NCI-H2196 (cell line): Measurements from ENCODE around the gene DAB1.

Experiments
- DNase-seq: peaks from one replicate; lab custom pipeline; 2025; ENCODE audit not compliant: unreplicated experiment; lab: John Stamatoyannopoulos, UW

Gene DAB1

DNA sequence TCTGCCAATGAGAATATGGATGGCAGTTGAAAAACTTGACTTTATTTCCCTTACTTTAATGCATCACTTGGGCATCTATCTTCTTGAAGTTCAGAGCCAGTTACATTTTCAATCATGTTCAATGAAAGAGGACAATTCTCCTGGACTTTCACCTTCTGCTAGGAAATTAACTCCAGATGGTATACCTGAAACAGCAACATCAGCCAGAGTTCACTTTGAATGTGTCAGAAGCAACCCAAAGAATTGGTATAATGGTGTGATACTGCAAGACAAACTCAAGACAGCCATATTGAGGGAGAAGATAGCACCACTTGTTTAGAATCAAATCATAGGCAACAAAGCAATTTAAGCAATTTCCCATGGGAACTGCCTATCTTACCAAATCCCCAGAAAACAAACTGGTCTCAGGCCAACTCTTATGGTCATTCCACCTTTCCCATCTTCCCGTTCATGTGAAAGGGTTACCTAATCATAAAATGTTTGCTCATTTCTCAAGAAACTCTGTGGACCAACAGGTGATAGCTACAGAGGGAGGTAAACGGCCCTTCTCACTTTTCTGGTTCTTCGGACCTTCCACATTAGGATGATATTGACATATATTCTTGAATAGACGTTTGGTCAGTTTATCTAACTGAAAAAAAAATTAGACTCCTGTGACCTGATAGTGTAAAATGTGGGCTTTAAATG lies 428.3 kb downstream of the DAB1 start:
- no peak for DNase-seq

DNA sequence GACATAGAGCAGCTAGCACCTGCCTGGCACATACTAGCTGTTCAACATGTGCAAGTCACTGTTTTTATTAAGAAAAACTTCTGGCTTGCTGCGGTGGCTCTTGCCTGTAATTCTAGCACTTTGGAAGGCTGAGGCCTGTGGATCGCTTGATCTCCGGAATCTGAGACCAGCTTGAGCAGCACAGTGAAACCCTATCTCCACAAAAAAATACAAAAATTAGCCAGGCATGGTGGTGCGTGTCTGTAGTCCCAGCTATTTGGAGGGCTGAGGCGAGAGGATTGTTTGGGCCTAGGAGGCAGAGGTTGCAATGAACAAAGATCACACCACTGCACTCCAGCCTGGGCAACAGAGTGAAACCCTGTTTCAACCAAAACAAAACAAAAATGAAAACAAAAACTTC lies 430.4 kb downstream of the DAB1 start:
- no peak for DNase-seq

DNA sequence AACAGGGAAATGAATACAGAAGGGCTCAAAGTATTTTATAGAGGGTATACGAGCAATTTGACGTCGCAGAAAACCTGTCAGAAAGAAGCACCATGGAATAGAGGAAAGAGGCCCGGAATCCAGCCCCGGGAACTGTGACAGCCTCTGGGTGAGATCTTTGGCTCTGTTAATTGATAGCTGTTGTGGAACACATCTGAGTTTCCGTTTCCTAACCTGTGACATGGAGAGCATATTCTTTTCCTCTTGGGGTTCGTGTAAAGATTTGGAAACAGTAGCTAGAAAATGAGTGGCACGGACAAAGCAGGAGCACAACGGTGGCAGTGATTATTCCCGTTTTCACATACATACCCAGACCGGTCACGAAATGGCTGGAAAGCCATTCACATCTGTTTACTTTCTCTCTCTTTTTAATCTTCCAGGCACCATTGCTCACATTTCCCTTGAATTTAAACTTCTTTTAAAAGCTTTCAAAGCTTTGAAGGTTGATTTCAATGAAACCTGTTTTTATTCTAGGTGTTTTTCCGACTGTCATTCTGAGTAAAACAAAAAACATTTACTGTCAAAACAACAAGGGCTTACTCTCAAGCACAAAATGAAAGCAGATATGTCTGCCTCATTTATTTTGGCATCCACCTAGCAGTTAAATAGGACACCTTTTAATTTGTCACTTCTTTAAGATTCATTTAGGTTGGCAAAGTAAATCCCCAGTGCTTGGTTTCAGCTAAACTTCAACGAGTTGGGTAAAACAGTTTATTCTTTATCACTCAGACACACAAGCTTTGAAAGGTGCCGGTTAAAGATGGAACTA lies 431.3 kb downstream of the DAB1 start:
- DNase-seq: no peak

DNA sequence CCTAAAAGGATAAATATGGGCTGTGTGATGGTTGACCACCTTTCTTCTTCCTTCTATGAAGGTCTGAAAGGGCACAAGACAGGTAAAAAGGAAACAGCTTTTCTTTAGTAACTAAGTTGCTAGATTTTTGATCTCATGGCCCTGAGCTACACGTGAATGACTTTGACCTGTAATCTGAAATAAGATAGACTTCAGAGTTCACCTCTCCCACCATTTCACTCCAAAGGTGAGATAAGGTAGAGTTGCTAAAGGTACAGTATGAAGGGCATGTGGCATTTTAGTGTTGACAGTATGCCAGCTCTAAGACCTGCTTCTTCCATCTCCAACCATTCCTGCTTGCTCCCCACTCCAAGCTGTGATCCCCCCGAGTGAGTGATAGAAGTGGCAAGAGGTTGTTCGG lies 432.3 kb downstream of the DAB1 start:
- no peak for DNase-seq

DNA sequence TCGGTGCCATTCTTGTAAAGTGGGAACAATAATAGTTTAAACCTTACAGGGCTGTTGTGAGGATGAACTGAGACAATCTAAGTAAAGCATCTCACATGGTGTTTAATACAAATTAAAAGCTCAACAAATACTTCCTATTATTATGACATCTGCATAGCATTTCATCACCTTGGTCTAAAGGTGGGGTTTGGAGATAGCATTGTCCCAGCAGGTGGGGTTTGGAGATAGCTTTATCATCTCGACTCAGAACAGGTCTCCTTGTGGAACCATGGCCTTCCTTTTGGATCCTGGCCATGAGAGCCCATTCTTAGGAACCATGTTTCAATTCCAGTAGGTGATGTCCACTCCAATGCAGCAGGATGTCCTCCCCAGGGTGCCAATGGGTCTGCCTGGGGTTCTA lies 437.5 kb downstream of the DAB1 start:
- no peak for DNase-seq

DNA sequence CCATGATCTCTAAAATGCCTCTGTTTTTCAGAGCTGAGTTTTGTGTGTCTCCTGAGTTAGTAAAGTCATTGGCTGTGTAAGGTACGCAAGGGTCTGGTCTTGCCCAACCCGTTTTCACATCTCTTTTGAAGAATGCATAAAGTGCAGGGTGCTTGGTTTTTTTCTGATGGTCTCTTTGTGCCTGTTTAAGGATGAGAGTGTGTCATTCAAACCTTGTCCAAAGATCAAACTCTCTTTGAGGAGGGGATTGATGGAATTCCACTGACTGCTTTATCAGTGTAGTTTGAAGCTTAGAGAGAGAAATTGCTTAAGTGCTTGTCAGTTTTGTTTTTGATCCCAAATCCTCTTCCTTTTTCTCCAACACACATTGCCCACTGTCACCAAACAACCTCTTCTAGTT lies 438.0 kb downstream of the DAB1 start:
- no peak for DNase-seq

DNA sequence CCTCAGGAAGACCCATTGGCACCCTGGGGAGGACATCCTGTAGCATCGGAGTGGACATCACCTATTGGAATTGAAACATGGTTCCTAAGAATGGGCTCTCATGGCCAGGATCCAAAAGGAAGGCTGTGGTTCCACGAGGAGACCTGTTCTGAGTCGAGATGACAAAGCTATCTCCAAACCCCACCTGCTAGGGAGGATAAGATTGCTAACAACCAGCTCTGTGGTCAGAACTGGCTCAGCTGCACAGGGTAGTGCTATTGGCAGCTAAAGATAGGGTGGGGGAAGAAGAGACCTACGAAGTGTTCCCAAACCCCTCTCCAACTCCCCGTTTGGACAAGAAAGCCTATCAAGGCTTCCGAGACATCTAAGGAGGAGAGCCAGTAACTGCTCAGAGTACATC lies 440.4 kb downstream of the DAB1 start:
- DNase-seq: no peak

DNA sequence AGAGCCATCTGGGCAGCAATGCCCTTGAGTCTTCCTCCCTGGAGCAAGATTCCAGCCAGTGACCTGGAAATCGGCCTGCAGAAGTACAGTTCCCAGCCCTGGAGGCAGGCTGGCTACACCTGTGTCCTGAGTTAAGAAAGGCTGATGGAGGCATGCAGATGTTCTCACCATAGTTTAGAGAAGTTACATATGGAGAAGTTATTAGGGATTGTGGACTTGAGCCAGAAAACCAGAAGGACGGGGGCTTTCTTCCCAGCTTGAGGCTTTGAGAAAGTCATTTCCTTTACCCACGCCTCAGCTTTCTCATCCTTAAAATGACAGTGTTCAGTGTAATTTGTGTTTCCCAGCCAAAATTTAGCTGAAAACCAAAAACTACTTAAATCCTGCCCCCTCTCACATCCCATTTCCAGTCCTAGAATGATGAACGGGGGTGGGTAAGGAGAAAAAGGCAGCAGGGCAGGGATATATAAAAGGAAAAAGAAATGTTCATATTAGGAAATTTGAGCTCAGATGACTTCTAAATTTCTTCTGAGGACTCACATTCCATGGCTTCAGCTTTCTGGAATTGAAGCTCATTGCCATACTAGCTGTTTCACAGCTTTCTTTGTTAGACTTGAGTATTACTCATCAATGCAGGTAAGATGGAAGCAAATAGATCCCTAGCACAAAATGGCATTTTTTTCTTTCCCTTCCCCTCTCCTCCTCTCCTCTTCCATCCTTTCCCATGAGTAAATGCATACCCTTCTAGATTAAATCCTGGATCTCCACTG lies 443.7 kb downstream of the DAB1 start:
- DNase-seq: no peak

DNA sequence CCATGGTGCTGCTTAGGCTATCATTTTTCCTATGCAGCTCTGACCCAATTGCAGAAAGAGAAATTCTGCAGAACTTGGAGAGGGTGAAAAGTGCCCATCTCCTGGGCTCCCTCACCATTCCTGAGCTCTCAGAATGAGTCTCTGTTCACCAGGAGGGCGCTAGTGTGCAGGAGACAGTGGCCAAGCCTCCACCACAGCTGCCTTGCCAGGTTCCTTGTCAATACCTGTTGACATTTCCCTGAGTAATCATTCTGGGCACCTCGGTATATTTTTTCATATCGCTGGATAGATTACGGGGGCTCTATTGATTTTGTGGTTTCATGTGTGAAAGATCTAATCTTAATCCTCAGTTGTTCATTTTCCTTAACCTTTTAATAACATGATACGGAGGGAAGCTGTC lies 445.0 kb downstream of the DAB1 start:
- DNase-seq: no peak

DNA sequence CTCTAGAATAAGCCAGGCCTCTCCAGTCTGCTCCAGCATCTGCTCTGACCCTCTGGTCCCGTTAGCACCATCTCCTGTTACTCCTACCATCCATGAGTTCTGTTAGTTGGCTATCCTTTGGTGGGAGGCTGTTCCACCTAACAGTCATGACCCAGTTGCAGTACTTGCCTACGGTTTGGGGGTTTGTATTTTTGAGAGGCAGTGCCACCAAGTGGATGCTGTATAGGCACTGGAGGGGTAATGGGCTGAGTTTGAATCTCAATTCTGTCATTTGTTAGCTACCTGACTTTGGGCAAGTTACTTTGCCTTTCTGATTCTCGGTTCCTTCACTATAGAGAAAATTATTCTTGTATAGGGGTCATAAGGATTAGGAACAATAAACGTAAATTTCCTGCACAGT lies 445.9 kb downstream of the DAB1 start:
- DNase-seq: no peak

DNA sequence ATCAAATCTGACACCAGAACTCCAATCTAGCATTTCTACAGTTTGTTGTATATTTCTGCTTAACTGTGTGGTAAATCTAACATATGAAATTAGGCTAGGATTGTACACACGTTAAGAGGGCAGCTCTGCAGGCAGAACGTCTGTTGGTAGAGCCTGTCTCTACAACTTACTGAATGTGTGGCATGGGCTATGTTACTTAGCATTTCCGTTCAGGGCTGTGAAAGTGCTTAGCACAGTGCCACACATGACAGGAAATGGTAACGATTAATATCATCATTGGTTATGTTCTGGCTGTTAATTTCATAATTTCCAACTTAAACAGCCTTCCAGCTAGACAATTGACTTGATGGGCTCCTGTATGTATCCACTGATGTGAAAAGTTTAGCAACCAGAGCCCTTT lies 448.4 kb downstream of the DAB1 start:
- no peak for DNase-seq

DNA sequence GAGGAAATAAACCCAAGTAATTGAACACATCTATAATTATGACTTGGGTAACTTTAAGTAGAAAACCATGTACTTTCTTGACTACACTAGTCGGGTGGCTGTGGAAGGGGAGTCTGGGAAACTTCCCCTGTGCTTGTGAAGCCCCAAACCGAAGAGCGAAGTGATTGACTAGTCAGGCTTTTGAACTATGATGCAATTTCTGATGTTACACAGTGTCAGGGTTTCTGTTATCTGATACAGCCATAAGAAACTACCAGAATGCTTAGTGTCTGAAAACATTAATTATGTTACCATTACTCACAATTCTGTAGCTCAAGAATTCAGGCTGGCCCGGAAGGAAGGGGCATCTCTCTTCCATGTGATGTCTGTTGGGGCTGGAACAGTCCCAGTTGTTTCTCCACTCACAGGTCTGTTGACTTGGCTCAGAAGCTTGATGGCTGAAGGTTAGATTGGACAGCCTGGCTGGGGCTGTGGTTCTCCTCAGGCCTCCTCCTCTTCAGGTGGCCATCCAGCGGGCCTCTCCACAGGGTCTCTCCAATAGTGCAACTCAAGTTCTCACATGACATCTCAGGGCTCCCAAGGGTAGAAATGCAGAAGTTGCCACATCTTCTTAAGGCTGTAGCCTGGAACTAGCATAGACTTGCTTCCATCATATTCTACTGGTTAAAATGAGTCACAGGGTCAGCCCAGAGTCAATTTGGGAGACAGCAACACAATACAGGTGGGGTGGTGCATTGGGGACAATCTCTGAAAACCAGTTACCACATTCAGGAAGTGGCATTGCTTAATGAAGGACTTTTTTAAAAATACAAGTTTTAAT lies 449.7 kb downstream of the DAB1 start:
- DNase-seq: no peak

DNA sequence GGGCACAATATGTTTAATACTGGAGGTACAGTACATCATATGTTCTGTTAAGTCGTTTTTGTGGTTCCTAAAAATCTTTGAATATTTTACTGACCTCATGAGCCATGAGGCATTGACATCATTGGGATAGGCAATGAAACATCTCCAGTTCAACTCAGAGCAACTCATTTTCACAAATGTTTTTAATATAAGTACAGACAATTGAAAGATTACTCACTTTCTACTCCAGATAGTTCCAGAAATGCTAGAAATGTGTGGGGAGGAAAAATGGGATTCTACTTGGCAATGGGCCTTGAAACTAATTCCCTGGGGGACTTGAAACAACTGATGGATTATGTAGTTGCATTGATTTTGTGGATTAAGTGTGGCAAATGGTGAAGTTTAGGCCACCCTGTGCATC lies 450.9 kb downstream of the DAB1 start:
- no peak for DNase-seq

DNA sequence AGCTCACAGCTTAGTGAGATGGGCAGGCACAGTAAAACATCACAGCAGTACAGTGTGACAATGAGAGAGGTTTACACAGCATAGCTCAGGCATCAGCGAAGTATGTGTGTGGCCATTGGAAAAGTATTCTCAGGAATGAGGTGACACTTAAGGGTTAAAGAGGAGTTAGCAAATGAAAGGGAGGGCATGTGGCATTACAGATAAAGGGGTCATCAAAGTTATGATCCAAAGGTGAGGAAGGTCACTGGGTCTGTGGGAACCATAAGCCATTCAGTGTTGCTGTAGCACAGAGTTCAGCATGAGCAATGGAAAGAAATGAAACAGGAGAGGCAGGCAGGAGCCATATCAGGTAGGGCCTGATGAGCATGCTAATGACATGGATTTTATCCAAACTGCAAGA lies 453.6 kb downstream of the DAB1 start:
- DNase-seq: no peak

DNA sequence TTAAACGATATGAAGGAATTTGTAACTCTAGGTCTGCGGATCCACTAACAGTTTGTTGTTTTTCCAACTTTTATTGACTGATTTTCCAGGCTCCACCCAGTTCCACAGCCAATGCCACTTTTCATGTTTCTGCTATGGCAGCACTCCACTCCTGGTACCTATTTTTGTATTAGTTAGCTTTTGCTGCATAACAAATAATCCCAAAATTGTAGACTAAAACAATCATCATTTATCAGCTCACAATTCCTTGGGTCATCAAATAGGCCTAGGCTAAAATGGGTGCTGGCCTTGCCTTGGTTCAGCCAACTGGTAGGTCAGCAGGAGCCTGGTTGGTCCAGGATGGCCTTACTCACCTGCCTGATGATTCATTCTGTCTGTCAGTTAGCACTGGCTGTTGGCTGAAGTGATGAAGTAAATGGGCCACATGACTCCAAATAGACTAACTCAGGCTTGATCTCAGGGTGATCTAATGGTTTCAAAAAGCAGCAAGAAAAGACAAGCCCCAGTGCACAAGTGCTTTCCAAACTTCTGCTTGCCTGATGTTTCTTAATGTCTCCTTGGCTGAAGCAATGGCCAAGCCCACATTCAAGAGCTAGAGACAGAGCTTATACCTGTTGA lies 454.9 kb downstream of the DAB1 start:
- DNase-seq: no peak

DNA sequence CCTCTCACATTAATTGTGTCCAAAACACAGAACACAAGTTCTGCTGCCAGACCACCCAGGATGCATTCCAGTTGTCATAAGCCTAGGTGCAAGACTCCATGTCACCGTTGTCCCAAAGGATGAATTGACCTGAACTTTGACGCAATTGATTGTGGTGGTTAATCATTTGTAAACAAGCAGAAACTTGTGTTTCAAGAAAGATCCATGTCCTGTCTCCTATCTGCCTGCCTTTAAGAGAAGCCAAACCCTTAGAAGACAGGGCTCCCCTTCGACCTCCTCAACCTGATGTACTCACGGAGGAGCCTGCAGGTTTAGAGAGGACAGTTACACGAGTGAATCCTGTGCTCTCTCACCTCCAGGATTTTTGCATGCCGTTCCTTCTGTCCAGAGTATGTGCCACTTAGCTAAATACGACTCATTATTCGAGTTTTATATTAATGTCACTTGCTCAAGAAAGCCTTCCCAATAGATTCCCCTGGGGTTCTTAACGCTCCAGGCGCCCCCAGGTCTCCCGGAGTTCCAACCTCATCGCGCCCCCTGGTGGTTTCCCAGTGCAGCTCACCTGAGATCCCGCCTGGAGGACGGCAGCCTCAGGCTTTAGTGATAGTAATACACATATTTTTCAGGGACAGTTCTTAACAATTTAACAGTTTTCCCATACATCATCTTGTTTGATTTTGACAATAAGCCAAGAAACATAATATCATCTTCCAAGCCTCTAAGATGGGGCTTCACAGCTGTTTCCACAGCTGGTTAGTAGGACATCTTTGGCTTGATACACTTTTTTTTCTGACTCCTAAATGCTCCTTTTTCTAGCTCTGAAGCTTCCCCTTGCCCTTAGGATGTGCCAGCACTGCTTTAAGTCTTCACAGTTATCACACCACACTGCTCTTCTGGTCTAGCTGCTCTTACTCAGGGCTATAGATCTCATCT lies 455.7 kb downstream of the DAB1 start:
- DNase-seq: no peak

DNA sequence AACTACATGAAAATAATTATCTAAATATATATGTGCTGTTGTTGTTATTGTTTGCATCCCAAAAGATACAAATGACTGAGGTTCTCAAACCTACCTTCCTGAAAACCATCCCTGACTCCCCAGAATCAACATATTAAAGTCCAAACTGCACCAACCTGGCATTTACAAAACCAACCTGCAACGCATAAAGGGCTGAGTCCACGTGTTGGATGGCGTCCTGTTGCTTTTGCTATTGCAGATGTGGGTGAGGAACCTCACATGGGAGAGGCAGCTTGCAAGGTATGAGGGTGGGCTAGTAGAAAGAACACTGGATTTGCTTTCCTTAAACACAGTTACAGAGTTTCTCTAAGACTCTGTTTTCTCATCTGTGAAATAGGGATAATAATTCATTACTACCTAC lies 456.5 kb downstream of the DAB1 start:
- DNase-seq: no peak

DNA sequence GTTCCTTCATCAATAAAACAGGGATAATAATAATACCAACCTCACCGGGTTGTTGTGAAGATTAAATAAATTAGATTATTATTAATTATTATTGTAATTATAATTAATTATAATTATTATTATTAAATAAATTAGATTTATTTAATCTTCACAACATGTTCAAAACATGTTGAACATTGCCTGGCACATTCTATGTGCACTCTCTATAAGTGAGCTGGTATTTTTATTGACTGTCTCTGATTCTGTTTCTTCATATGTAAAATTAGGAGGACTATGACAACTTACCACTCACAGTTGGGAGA lies 457.2 kb downstream of the DAB1 start:
- DNase-seq: no peak

DNA sequence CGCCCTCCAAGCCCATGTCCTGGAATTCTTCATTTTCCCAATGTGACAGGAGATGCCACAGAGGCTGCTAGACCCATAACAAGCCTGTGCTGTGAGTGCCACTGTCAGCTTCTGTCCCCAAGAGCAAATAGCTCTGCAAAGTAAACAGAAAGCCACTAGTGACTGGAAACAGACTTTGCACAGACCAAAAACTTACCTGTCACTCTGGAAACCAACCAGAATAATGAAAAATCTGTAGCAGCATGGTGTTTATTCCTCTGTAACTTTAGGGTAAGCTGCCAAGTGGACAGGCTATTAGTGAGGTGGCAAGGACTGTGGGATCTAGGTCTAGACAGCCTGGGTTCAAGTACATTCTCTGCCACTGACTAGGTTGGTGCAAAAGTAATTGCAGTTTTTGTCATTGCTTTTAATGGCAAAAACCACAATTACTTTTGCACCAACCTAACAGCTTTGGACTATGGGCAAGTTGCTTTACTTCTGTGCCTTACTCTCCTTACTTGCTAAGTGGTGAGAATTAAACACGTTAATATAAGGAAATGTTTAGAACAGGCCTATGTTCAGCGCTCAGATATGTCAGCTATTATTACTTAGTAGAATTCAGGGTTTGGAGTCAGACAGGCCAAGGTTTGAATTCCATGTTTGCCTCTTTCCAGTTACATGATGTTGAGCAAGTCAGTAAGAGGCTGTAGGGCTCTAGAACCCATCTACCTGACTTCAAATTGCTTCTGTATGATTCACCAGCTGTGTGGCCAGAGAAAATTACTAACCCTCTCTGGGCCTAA lies 457.8 kb downstream of the DAB1 start, which contains the start of gene C8B:
TSS of gene C8B (minus strand) at position 100 of the 782 bp plus-strand sequence. CDS start at position 33, 67 bp downstream.
- DNase-seq: no peak
